Embryonic facial prominence (tissue), 1 donor: ENCODE results near the gene BOD1L1.

Source experiments
- DNase-seq: peaks from one replicate; pipeline ENCODE4 v3.0.0-alpha.2; 2016; ENCODE audit errors: extremely low spot score

BOD1L1 gene

DNA sequence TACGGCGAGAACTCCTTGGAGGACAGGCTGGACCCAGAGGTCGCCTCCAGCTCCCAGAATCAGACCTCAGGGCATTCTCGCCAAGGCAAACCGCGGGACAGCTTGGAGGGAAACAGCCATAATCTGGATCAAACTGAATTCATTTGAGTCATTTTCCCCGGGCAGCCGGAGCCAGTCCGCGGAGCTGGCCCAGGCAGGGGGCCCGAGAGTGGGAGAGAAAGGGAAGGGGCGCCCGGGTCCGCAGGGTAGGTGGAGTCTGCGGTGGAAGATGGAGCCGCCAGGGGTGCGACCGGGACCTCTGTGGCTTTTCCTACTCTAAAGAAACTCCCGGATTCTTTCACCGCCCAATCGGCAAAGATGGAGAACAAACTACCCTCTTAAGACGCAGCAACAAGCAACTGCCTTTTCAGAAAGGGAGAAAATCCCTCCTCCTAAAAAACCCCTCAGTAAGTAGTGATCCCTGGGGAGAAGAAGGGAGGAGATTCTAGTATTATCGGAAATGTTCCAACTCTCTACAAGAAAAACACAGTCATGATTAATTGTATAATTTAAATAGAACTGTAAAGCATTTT, 88.4 kb downstream of the BOD1L1 start:
- DNase-seq = no peak

DNA sequence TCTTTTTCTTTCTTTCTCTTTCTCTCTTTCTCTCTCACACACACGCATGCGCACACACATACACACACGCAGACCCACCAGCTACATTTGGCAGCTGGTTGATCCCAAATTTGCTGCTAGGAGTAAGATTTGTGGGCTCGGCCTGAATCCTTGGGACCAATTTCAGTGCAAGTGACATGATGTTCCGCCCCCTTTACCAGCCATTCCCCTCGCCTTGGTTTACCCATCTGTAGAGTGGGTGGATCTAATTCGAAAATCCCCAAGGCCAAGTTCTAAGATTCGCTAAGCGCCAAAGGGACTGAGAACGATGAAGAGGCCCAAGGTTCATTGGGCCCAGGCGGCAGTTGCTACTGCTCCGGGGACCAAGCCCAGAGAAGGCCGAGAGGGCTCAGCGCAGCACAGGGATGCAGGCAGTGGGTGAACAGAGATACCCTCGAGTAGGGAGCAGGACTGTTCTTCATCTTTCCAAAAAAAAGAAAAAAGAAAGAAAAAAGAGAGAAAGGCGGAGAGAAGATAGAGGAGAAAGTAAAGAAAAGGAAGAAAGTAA, 89.0 kb downstream of the BOD1L1 start:
- DNase-seq = no peak

GRCh38 chr4:13537832-13538177, 89.7 kb downstream of the BOD1L1 start:
- no peak for DNase-seq

DNA sequence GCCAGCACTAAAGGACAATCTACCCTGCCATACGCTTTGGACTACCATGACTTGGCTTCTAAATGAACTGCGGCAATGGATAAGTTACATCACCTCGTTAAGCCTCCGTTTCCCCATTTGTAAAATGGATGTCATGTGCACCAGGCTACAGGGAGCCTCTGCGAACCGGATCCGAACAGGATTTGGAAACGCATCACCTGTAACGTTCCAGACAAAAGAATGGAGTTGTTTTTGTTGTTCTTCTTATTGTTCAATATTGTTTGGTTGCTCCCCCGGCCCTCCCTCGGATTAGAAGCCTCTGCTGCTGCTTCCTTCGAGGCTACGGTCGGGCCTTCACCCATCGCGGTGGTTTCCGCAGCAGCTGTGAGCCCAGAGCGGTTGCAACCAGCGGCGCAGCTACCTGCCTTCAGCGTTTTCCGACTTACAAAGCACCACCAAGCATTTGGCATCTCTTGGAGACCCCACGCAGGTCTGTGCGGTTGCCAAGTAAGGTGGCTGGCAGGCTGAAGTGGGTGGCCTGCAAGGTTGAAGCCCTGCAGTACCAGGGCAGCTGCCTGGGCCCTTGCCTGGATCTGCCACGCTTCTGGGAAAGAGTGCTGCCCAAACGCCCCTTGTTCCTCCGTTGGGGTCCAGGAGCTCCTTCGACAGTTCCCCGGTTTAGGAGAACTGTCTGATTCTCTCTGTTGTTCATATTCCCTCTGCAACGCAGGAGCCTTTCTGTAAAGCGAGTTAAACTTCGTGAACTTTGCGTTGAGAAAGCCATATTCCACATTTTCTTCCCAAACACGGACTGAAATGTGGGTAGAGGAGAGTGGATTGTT, 90.3 kb downstream of the BOD1L1 start:
- no peak for DNase-seq

- DNase-seq = no peak
Measured at GRCh38 chr4:13536607-13537006, 90.9 kb downstream of the BOD1L1 start.

DNA sequence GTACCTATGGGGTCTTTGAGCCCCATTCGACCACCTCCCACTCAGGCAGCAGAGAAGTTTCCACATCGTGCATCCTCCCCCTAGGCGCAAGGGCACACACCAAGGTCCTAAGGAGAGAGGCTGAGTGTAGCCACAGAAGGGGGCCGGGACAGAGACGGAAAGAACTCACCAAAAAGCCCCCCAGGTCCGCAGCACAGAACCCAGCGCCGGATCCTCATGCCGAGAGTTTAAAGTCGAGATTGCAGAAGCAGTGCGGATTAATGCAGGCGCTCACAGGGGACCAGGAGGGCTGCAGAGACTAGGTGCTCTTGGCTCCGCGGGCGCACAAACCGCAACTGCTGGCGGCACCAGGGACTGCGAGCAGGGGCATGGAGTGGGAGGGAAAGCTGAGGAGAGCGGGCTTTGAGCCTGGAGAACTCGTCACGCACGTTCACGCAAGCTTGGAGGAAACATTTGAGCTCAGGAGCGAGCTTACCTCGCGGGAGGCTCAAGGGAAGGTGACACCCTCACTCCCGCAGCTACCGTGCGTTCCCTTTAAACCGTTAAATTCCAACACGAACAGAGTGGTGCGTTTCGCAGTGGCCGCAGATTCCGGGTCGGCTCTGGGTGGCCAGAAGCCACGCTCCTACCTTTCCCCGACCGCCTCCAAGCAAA, 91.7 kb downstream of the BOD1L1 start:
- DNase-seq = no peak

DNA sequence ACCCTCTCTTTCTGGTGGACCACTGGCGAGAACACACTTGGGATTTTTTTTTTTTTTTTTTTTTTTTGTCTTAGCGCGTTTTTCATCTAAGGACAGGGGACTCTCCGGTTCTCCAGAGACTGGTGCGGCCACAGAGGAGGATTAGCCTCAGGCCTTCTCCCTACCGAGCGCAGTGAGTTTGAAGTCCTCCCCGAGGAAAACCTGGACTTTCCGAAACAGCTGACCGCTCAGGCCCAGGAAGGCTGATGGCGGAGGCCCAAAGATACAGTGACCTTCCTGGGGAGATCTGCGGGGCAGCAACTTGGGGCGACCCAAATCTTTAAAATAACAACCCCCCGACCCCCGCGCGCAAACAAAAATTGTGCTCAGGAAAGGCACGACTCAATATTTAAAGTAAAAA, 92.4 kb downstream of the BOD1L1 start:
- DNase-seq = no peak

- DNase-seq = no peak
Measured at GRCh38 chr4:13534344-13535063, 93.0 kb downstream of the BOD1L1 start.

DNA sequence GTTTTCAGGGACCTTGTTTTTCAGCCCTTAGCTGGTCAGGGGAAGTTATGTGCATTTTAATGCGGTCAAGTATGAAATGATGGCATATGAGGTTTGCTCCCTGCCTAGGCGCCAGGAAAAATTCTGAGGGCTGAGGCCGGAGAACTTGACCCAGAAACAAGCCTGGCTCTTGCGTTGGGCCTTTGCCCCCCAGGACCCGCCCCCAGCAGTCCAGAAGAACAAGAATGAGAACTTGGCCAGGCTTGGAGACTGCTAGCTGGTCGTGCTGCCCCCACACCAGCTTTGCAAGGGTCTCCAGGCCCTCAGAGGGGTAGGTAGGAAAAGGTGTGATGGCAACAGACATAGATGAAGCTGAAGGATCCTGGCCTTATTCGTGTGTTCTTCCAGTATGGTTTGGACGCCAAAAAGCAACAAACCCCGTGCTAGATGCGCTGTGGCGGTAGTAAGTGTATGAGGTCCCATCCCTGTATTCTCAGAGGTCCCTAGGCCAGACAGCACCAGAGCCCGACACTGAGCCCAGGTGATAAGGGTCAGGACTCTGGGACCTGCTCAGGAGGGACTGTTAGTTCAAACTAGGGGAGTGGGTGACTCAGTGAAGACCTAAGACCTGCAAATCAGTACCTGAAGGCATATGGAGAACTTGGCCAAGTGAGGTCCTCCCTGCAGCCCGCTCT, 93.7 kb downstream of the BOD1L1 start:
- DNase-seq = no peak

- DNase-seq = no peak
Measured at GRCh38 chr4:13531625-13531998, 95.9 kb downstream of the BOD1L1 start.

DNA sequence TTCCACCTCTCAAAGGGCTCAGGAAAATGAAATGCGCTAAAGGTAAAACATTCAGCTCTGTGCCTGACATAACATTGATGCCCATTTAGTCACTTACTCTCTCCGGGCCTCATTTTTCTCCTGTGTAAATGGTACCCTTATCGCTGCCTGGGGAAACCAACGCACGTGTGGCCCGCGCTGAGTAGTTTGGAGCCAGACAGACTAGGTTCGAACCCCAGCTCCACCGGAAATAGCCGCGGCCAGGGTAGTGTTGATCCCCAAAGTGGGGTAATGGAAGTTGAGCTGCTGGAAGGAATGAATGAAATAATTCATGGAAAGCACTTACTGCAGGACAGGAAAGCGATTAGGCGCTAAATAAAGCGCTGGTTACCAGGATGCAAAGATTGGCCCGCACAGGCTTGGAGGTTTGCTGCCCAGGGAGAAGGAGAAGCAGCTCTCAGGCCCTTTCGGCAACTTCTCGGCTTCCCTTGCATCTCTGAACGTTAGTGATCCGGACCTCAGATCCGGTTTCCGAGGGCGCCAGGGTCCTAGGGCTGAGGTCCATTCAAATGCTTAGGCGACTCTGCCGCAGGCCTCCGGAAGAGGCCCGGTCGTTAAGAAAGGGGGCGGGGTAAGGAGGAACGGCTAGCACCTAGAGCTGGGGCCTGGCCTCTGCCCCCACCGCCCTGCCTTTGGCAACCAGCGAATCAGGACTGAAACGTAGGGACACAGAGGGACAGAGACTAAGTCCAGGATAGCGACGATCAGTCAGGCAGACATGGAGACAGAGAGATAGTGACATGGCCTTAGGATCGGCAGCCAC, 96.5 kb downstream of the BOD1L1 start:
- DNase-seq = no peak

- no peak for DNase-seq
Measured at GRCh38 chr4:13529128-13529919, 98.2 kb downstream of the BOD1L1 start.

- no peak for DNase-seq
Measured at GRCh38 chr4:13528821-13529127, 98.8 kb downstream of the BOD1L1 start.

GRCh38 chr4:13527981-13528820, 99.3 kb downstream of the BOD1L1 start:
- no peak for DNase-seq

DNA sequence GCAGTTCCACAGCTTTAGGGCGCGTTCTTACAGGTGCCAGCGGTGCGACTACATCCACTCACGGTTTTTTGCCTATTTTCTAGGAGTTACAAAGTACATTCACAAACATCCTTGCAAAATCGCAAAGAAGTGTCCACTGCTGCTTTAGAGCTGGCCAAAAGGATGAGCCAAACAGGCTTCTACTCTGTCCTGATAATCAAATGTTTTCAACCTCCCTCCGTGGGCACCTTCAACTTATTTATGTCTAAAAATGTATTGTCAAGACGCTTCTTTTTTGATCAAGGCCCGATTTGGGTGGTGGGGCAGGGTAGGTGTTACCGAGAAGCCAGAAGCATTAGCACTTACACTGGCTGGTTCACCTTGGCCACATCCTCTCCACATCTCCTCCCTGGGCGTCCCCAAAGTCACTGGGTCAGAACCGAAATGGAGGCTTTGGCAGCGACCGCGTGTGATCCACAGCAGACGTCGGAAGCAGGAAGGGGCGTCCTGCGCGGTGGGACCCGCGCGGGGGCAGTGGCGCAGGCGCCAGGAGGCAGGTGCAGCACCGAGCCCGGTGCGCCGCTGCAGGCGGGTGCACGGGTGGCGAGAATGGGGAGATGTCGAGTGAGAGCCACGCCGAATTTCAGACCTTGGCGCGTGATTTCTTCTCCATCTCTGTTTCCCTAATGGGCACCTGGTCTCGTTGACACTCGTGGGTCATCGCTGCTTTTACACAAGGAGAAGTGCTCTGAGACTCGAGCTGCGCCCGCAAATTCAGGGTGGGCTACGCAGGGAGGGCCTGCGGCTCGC, 100.1 kb downstream of the BOD1L1 start:
- DNase-seq = no peak

DNA sequence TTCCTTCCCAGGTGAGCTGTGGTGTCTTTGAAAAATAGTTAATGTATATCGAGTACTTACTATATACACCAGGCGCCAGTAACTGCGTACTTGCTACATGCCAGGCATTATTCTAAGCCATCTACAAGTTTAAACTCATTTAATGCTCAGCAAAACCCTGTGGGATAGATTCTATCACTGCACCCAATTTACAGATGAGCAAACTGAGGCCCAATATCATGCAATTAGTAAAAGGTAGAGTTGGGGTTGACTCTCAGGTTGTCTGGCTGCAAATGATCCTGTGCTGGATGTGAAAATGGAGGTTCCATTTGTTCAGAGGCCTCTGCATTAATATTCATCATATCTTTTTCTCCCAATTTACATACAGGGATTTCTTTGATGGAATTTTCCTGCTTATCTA, 100.9 kb downstream of the BOD1L1 start:
- DNase-seq = no peak

- no peak for DNase-seq
Measured at GRCh38 chr4:13525606-13526281, 101.8 kb downstream of the BOD1L1 start.
